NCI-H187 treated with DMSO at 0.1 percent for 48 hours (cell line): Measurements from ENCODE around the gene RFFL.

Experiments
- DNase-seq: peaks from one replicate; lab custom pipeline; 2025; lab: John Stamatoyannopoulos, UW

The RFFL gene

GRCh38 chr17:35080536-35080935 is 17.0 kb upstream of the RFFL start:
- no peak for DNase-seq

GRCh38 chr17:35079547-35080423 is 16.3 kb upstream of the RFFL start:
- DNase-seq = no peak

- DNase-seq = no peak
Measured at GRCh38 chr17:35076874-35077273, 13.4 kb upstream of the RFFL start.

GRCh38 chr17:35074711-35075707 is 11.5 kb upstream of the RFFL start:
- DNase-seq = no peak

GRCh38 chr17:35073991-35074627 is 10.6 kb upstream of the RFFL start:
- DNase-seq = no peak

GRCh38 chr17:35073183-35073790 is 9.8 kb upstream of the RFFL start:
- DNase-seq = no peak

- DNase-seq = no peak
Measured at GRCh38 chr17:35069311-35069710, 5.8 kb upstream of the RFFL start.

- DNase-seq = no peak
Measured at GRCh38 chr17:35068249-35068648, 4.7 kb upstream of the RFFL start.

GRCh38 chr17:35065880-35066279 is 2.4 kb upstream of the RFFL start:
- DNase-seq = no peak

GRCh38 chr17:35064516-35065215 is 1.2 kb upstream of the RFFL start:
- DNase-seq = no peak

- DNase-seq = no peak
Measured at GRCh38 chr17:35062308-35062707, 1.2 kb downstream of the RFFL start.

- no peak for DNase-seq
Measured at GRCh38 chr17:35057332-35057915, 6.1 kb downstream of the RFFL start.

GRCh38 chr17:35056013-35056412 is 7.5 kb downstream of the RFFL start:
- no peak for DNase-seq

GRCh38 chr17:35053204-35053603 is 10.3 kb downstream of the RFFL start:
- no peak for DNase-seq

- no peak for DNase-seq
Measured at GRCh38 chr17:35052780-35053179, 10.7 kb downstream of the RFFL start.

GRCh38 chr17:35052241-35052610 is 11.3 kb downstream of the RFFL start:
- DNase-seq = no peak

GRCh38 chr17:35051579-35052240 is 11.8 kb downstream of the RFFL start:
- DNase-seq = no peak

- DNase-seq = no peak
Measured at GRCh38 chr17:35051183-35051578, 12.3 kb downstream of the RFFL start.

- no peak for DNase-seq
Measured at GRCh38 chr17:35050170-35050569, 13.3 kb downstream of the RFFL start.

GRCh38 chr17:35048685-35049379 is 14.7 kb downstream of the RFFL start:
- DNase-seq = no peak
